Measurements from ENCODE around the gene TMEM256. TPM values are rescaled to one million over a fixed set of nuclear protein-coding genes. Genes with fewer than 3 reads are reported as not detected.
A peak's percentile ranks its signal among the peaks of the same experiment; 100 is the strongest.
"Not testable (repeated sequence)": the region's sequence is repeated elsewhere in the genome, so short reads cannot be mapped to it uniquely, and the experiment has no call there.

Gene TMEM256
- polyA plus RNA-seq, 5 donors, result 67.5 to 86.1 (median 74.5) TPM

GRCh38 chr17:7389924-7390910 lies 13.7 kb downstream of the TMEM256 start:
- DNase-seq, result no peak

GRCh38 chr17:7388856-7389255 lies 15.0 kb downstream of the TMEM256 start:
- DNase-seq, result no peak

- DNase-seq, result no peak
These were observed 19.3 kb downstream of the TMEM256 start for GRCh38 chr17:7384489-7385081.

- peak in 1 of 2 donors; percentile 59 for DNase-seq
These were observed 20.0 kb downstream of the TMEM256 start for GRCh38 chr17:7383742-7384488.

GRCh38 chr17:7383371-7383741 lies 20.5 kb downstream of the TMEM256 start:
- DNase-seq, result no peak

GRCh38 chr17:7382901-7383300 lies 21.0 kb downstream of the TMEM256 start:
- no peak for DNase-seq

GRCh38 chr17:7380855-7381683 lies 22.8 kb downstream of the TMEM256 start, which contains the start of gene TNK1:
TSS of gene TNK1 (plus strand) at chr17:7381089. CDS start at chr17:7382927, 1,838 bp downstream.
- no peak for DNase-seq

- DNase-seq, result peak; percentile 55 to 65
These were observed 23.6 kb downstream of the TMEM256 start for GRCh38 chr17:7380321-7380720.

GRCh38 chr17:7379134-7379533 lies 24.8 kb downstream of the TMEM256 start:
- DNase-seq, result no peak

- DNase-seq, result no peak
These were observed 29.5 kb downstream of the TMEM256 start for GRCh38 chr17:7374353-7374752.

- DNase-seq, result no peak
These were observed 33.0 kb downstream of the TMEM256 start for GRCh38 chr17:7370853-7371252.

- DNase-seq, result no peak
These were observed 34.1 kb downstream of the TMEM256 start for GRCh38 chr17:7369825-7370224.

GRCh38 chr17:7368599-7368994 lies 35.3 kb downstream of the TMEM256 start:
- DNase-seq, result not testable (repeated sequence)

GRCh38 chr17:7367918-7368598 lies 35.8 kb downstream of the TMEM256 start:
- no peak for DNase-seq

- no peak for DNase-seq
These were observed 36.8 kb downstream of the TMEM256 start for GRCh38 chr17:7367083-7367482.

- DNase-seq, result not testable (repeated sequence)
These were observed 37.9 kb downstream of the TMEM256 start for GRCh38 chr17:7365963-7366362.

- no peak for DNase-seq
These were observed 40.6 kb downstream of the TMEM256 start for GRCh38 chr17:7363311-7363710.

GRCh38 chr17:7361906-7362305 lies 42.0 kb downstream of the TMEM256 start:
- no peak for DNase-seq

GRCh38 chr17:7357381-7357780 lies 46.5 kb downstream of the TMEM256 start:
- DNase-seq, result no peak

- DNase-seq, result no peak
These were observed 47.1 kb downstream of the TMEM256 start for GRCh38 chr17:7356756-7357155.

- DNase-seq, result peak; percentile 44 to 59
These were observed 47.8 kb downstream of the TMEM256 start for GRCh38 chr17:7356072-7356549.

Data from right lung (tissue), 5 donors.